Measurements from ENCODE around the gene CCN6.
"Not testable (repeated sequence)": the region's sequence is repeated elsewhere in the genome, so short reads cannot be mapped to it uniquely, and the experiment has no call there.

Gene CCN6

GRCh38 chr6:112030206-112030960 is 23.5 kb upstream of the CCN6 start:
- DNase-seq = no peak

- no peak for DNase-seq
Observed at GRCh38 chr6:112030961-112031660, 22.8 kb upstream of the CCN6 start.

GRCh38 chr6:112031960-112032359 is 21.9 kb upstream of the CCN6 start:
- no peak for DNase-seq

GRCh38 chr6:112032728-112033127 is 21.2 kb upstream of the CCN6 start:
- no peak for DNase-seq

- no peak for DNase-seq
Observed at GRCh38 chr6:112033791-112034615, 19.9 kb upstream of the CCN6 start.

- no peak for DNase-seq
Observed at GRCh38 chr6:112034616-112034995, 19.3 kb upstream of the CCN6 start.

- no peak for DNase-seq
Observed at GRCh38 chr6:112036088-112036637, 17.7 kb upstream of the CCN6 start.

- no peak for DNase-seq
Observed at GRCh38 chr6:112037783-112038216, 16.1 kb upstream of the CCN6 start.

- DNase-seq = no peak
Observed at GRCh38 chr6:112038268-112038667, 15.6 kb upstream of the CCN6 start.

- DNase-seq = no peak
Observed at GRCh38 chr6:112038756-112039430, 15.0 kb upstream of the CCN6 start.

GRCh38 chr6:112039431-112039770 is 14.5 kb upstream of the CCN6 start:
- no peak for DNase-seq

GRCh38 chr6:112040956-112041355 is 12.9 kb upstream of the CCN6 start:
- DNase-seq = no peak

- no peak for DNase-seq
Observed at GRCh38 chr6:112041535-112041934, 12.4 kb upstream of the CCN6 start.

GRCh38 chr6:112043032-112044007 is 10.6 kb upstream of the CCN6 start:
- peak; percentile 81 to 89 (median 86) for DNase-seq

GRCh38 chr6:112044196-112044595 is 9.7 kb upstream of the CCN6 start:
- DNase-seq = no peak

GRCh38 chr6:112044856-112045255 is 9.0 kb upstream of the CCN6 start:
- no peak for DNase-seq

- DNase-seq = not testable (repeated sequence)
Observed at GRCh38 chr6:112047523-112047922, 6.4 kb upstream of the CCN6 start.

GRCh38 chr6:112049026-112049799 is 4.7 kb upstream of the CCN6 start:
- DNase-seq = no peak

GRCh38 chr6:112049996-112050395 is 3.9 kb upstream of the CCN6 start:
- DNase-seq = no peak

- no peak for DNase-seq
Observed at GRCh38 chr6:112050429-112050828, 3.5 kb upstream of the CCN6 start.
